HUES6 (cell line): Measurements from ENCODE around the gene ARHGEF4.

ENCODE experiments used
- H3K27ac ChIP-seq: 2 replicates; pipeline ENCODE4 v1.7.0; 2013; ENCODE audit warnings: low read depth, mild to moderate bottlenecking, low read length, inconsistent platforms
- H3K27me3 ChIP-seq: 2 replicates; pipeline ENCODE4 v1.6.1; 2013; ENCODE audit warnings: low read length; ENCODE audit not compliant: control insufficient read depth, insufficient read depth
- H3K36me3 ChIP-seq: 2 replicates; pipeline ENCODE4 v1.6.1; 2013; ENCODE audit warnings: low read length; ENCODE audit not compliant: control insufficient read depth, insufficient read depth
- H3K4me1 ChIP-seq: 2 replicates; pipeline ENCODE4 v1.6.1; 2013; ENCODE audit warnings: low read length; ENCODE audit not compliant: control insufficient read depth, insufficient read depth
- H3K4me3 ChIP-seq: 2 replicates; pipeline ENCODE4 v1.5.1; 2013; ENCODE audit warnings: low read depth, low read length
- H3K9ac ChIP-seq: one replicate; pipeline ENCODE4 v1.6.1; 2013; ENCODE audit warnings: mild to moderate bottlenecking, low read length
- H3K9me3 ChIP-seq: 2 replicates; pipeline ENCODE4 v1.6.1; 2013; ENCODE audit warnings: low read depth, low read length; ENCODE audit not compliant: control insufficient read depth, insufficient read depth

Gene ARHGEF4

GRCh38 chr2:130837175-130837810, 579 bp downstream of the ARHGEF4 start:
- H3K27me3 ChIP-seq = peaks cover 50% of the 10 kb centered on the region
- H3K4me3 ChIP-seq = peak overlapping the region; percentile 79
- peak overlapping the region; percentile 38 for H3K9ac ChIP-seq
- no peak overlapping the region for H3K27ac ChIP-seq
- peaks cover 19% of the 10 kb centered on the region for H3K4me1 ChIP-seq
- H3K36me3 ChIP-seq = no peaks in the 10 kb centered on the region
- no peaks in the 10 kb centered on the region for H3K9me3 ChIP-seq

- peaks cover 23% of the 10 kb centered on the region for H3K4me1 ChIP-seq
- H3K4me3 ChIP-seq = peak overlapping the region; percentile 79
Observed at GRCh38 chr2:130837811-130838565, 1.3 kb downstream of the ARHGEF4 start.

GRCh38 chr2:130839011-130839780, 2.5 kb downstream of the ARHGEF4 start:
- Histone ChIP-seq H3K9me3 (no peaks in the 10 kb centered on the region), H3K4me1 (peaks cover 31% of the 10 kb centered on the region), H3K9ac (no peak overlapping the region), H3K27me3 (peaks cover 50% of the 10 kb centered on the region), H3K27ac (no peak overlapping the region), H3K36me3 (no peaks in the 10 kb centered on the region), H3K4me3 (no peak overlapping the region)

More at GRCh38 chr2:130837811-130838565, 1.3 kb downstream of the ARHGEF4 start:
- H3K9me3 ChIP-seq = no peaks in the 10 kb centered on the region
- peaks cover 50% of the 10 kb centered on the region for H3K27me3 ChIP-seq
- H3K9ac ChIP-seq = no peak overlapping the region
- H3K27ac ChIP-seq = no peak overlapping the region
- no peaks in the 10 kb centered on the region for H3K36me3 ChIP-seq

- H3K4me3 ChIP-seq = no peak overlapping the region
- no peaks in the 10 kb centered on the region for H3K9me3 ChIP-seq
- H3K27ac ChIP-seq = no peak overlapping the region
- H3K36me3 ChIP-seq = no peaks in the 10 kb centered on the region
- peaks cover 27% of the 10 kb centered on the region for H3K4me1 ChIP-seq
- no peak overlapping the region for H3K9ac ChIP-seq
- H3K27me3 ChIP-seq = peaks cover 44% of the 10 kb centered on the region
Observed at GRCh38 chr2:130840506-130840905, 3.8 kb downstream of the ARHGEF4 start.

- Histone ChIP-seq H3K9ac (no peak overlapping the region), H3K9me3 (no peaks in the 10 kb centered on the region), H3K4me1 (peaks cover 20% of the 10 kb centered on the region), H3K36me3 (no peaks in the 10 kb centered on the region), H3K27ac (no peak overlapping the region), H3K4me3 (no peak overlapping the region), H3K27me3 (peaks cover 32% of the 10 kb centered on the region)
Observed at GRCh38 chr2:130841741-130842365, 5.1 kb downstream of the ARHGEF4 start.

GRCh38 chr2:130842770-130843169, 6.1 kb downstream of the ARHGEF4 start:
- H3K36me3 ChIP-seq = no peaks in the 10 kb centered on the region
- no peak overlapping the region for H3K9ac ChIP-seq
- no peaks in the 10 kb centered on the region for H3K9me3 ChIP-seq
- peaks cover 23% of the 10 kb centered on the region for H3K27me3 ChIP-seq
- no peak overlapping the region for H3K27ac ChIP-seq
- no peak overlapping the region for H3K4me3 ChIP-seq
- peaks cover 20% of the 10 kb centered on the region for H3K4me1 ChIP-seq

GRCh38 chr2:130843321-130843985, 6.7 kb downstream of the ARHGEF4 start:
- no peak overlapping the region for H3K27ac ChIP-seq
- peaks cover 17% of the 10 kb centered on the region for H3K27me3 ChIP-seq
- no peaks in the 10 kb centered on the region for H3K36me3 ChIP-seq
- no peak overlapping the region for H3K4me3 ChIP-seq
- no peaks in the 10 kb centered on the region for H3K9me3 ChIP-seq
- no peak overlapping the region for H3K9ac ChIP-seq
- peaks cover 20% of the 10 kb centered on the region for H3K4me1 ChIP-seq

GRCh38 chr2:130844161-130844560, 7.4 kb downstream of the ARHGEF4 start:
- Histone ChIP-seq H3K27ac (no peak overlapping the region), H3K9me3 (no peaks in the 10 kb centered on the region), H3K4me1 (peaks cover 20% of the 10 kb centered on the region), H3K4me3 (no peak overlapping the region), H3K27me3 (peaks cover 10% of the 10 kb centered on the region; the same call in 1 of the 2 replicates), H3K9ac (no peak overlapping the region), H3K36me3 (no peaks in the 10 kb centered on the region)

GRCh38 chr2:130845505-130846085, 8.9 kb downstream of the ARHGEF4 start:
- peaks cover 1% of the 10 kb centered on the region; the same call in 1 of the 2 replicates for H3K27me3 ChIP-seq
- no peak overlapping the region for H3K9ac ChIP-seq
- H3K9me3 ChIP-seq = no peaks in the 10 kb centered on the region
- H3K4me1 ChIP-seq = peaks cover 20% of the 10 kb centered on the region
- no peak overlapping the region for H3K4me3 ChIP-seq
- H3K27ac ChIP-seq = no peak overlapping the region
- H3K36me3 ChIP-seq = no peaks in the 10 kb centered on the region

- H3K9ac ChIP-seq = no peak overlapping the region
Observed at GRCh38 chr2:130846233-130846632, 9.5 kb downstream of the ARHGEF4 start.

More at GRCh38 chr2:130846233-130846632, 9.5 kb downstream of the ARHGEF4 start:
- Histone ChIP-seq H3K4me1 (peaks cover 20% of the 10 kb centered on the region), H3K36me3 (no peaks in the 10 kb centered on the region), H3K27ac (no peak overlapping the region), H3K9me3 (no peaks in the 10 kb centered on the region), H3K4me3 (no peak overlapping the region), H3K27me3 (no peaks in the 10 kb centered on the region)
